Osteoblast (primary cell): ENCODE results near the gene C2CD2. TPM values are rescaled to one million over a fixed set of nuclear protein-coding genes. Genes with fewer than 3 reads are reported as not detected.

Source experiments
- DNase-seq: peaks from one replicate; pipeline ENCODE4 v3.0.0; 2011; ENCODE audit warnings: low spot score, mixed read lengths; ENCODE audit not compliant: insufficient read length; ENCODE audit errors: missing footprints
- H2AFZ ChIP-seq: 2 replicates; pipeline ENCODE4 v1.6.0; 2011; ENCODE audit warnings: mild to moderate bottlenecking, low read length
- H3K27ac ChIP-seq: 2 replicates; pipeline ENCODE4 v1.5.1; 2011; ENCODE audit warnings: mild to moderate bottlenecking, low read depth, low read length, moderate library complexity
- H3K27me3 ChIP-seq: 2 replicates; pipeline ENCODE4 v1.6.0; 2012; ENCODE audit warnings: mild to moderate bottlenecking, control low read depth, inconsistent platforms, low read length, moderate library complexity; ENCODE audit not compliant: insufficient read depth
- H3K36me3 ChIP-seq: 2 replicates; pipeline ENCODE4 v1.5.1; 2011; ENCODE audit warnings: mild to moderate bottlenecking, low read length, control low read depth, moderate library complexity; ENCODE audit not compliant: insufficient read depth
- H3K4me1 ChIP-seq: 2 replicates; pipeline ENCODE4 v1.5.1; 2011; ENCODE audit warnings: mild to moderate bottlenecking, low read length, control low read depth, moderate library complexity; ENCODE audit not compliant: insufficient read depth
- H3K4me2 ChIP-seq: 2 replicates; pipeline ENCODE4 v1.6.0; 2011; ENCODE audit warnings: mild to moderate bottlenecking, low read length; ENCODE audit not compliant: insufficient read depth
- H3K4me3 ChIP-seq: fragments of 200-600 bp; sonication (generic); 3 replicates; pipeline ENCODE4 v1.5.1; 2012; ENCODE audit warnings: mild to moderate bottlenecking, low read length, inconsistent platforms; ENCODE audit not compliant: insufficient read depth
- H3K79me2 ChIP-seq: 2 replicates; pipeline ENCODE4 v1.6.0; 2012; ENCODE audit warnings: mild to moderate bottlenecking, low read length, control low read depth, inconsistent platforms; ENCODE audit not compliant: insufficient read depth
- H3K9me3 ChIP-seq: 2 replicates; pipeline ENCODE4 v1.5.1; 2011; ENCODE audit warnings: low read depth, low read length, control low read depth
- H4K20me1 ChIP-seq: 2 replicates; pipeline ENCODE4 v1.6.0; 2012; ENCODE audit warnings: mild to moderate bottlenecking, low read length, control low read depth; ENCODE audit not compliant: insufficient read depth
- CTCF ChIP-seq: IDR thresholded peaks from 2 replicates; pipeline ENCODE4 v1.5.1; 2011; ENCODE audit warnings: mild to moderate bottlenecking, low read depth, low read length, moderate library complexity; ENCODE audit errors: extremely low read depth
- total RNA-seq: library from RNA; depleted of rRNA; stranded (reverse); fragments of >200 nt; gene quantifications from 2 replicates; pipeline ENCODE4 v1.2.3, GENCODE V29; 2012

Gene C2CD2
- total RNA-seq, 1 donor, result 40.9 TPM

- no peak overlapping the region for H3K27ac ChIP-seq
Measured at GRCh38 chr21:41871293-41872030, 82.4 kb downstream of the C2CD2 start.

GRCh38 chr21:41869771-41870170 is 84.0 kb downstream of the C2CD2 start:
- no peak overlapping the region for H3K4me3 ChIP-seq
- H2AFZ ChIP-seq, result no peak overlapping the region
- H3K9me3 ChIP-seq, result no peaks in the 10 kb centered on the region
- no peaks in the 10 kb centered on the region for H4K20me1 ChIP-seq
- H3K4me2 ChIP-seq, result no peak overlapping the region
- no peak for TF ChIP-seq CTCF
- peaks cover 3% of the 10 kb centered on the region for H3K4me1 ChIP-seq
- DNase-seq, result no peak
- H3K79me2 ChIP-seq, result peaks cover 46% of the 10 kb centered on the region
- H3K27ac ChIP-seq, result no peak overlapping the region
- H3K36me3 ChIP-seq, result no peaks in the 10 kb centered on the region
- no peaks in the 10 kb centered on the region for H3K27me3 ChIP-seq

More at GRCh38 chr21:41871293-41872030, 82.4 kb downstream of the C2CD2 start:
- no peak for TF ChIP-seq CTCF
- Histone ChIP-seq H3K79me2 (peaks cover 52% of the 10 kb centered on the region), H3K4me1 (peaks cover 3% of the 10 kb centered on the region), H2AFZ (no peak overlapping the region), H4K20me1 (no peaks in the 10 kb centered on the region), H3K9me3 (no peaks in the 10 kb centered on the region), H3K36me3 (no peaks in the 10 kb centered on the region), H3K27me3 (no peaks in the 10 kb centered on the region), H3K4me3 (no peak overlapping the region), H3K4me2 (no peak overlapping the region)
- no peak for DNase-seq

- Histone ChIP-seq H3K36me3 (no peaks in the 10 kb centered on the region), H4K20me1 (no peaks in the 10 kb centered on the region), H3K9me3 (no peaks in the 10 kb centered on the region), H3K27me3 (no peaks in the 10 kb centered on the region), H3K4me1 (peaks cover 6% of the 10 kb centered on the region), H3K4me3 (no peak overlapping the region), H3K27ac (no peak overlapping the region), H3K4me2 (peak overlapping the region; percentile 30), H3K79me2 (peaks cover 35% of the 10 kb centered on the region), H2AFZ (no peak overlapping the region)
- no peak for TF ChIP-seq CTCF
- DNase-seq, result no peak
Measured at GRCh38 chr21:41868062-41868710, 85.6 kb downstream of the C2CD2 start.

- Histone ChIP-seq H3K4me1 (peaks cover 10% of the 10 kb centered on the region), H2AFZ (no peak overlapping the region), H3K36me3 (no peaks in the 10 kb centered on the region), H3K27me3 (no peaks in the 10 kb centered on the region), H3K4me3 (no peak overlapping the region), H3K9me3 (no peaks in the 10 kb centered on the region), H3K27ac (no peak overlapping the region), H3K4me2 (no peak overlapping the region), H4K20me1 (no peaks in the 10 kb centered on the region), H3K79me2 (peaks cover 36% of the 10 kb centered on the region)
- TF ChIP-seq CTCF, result no peak
- no peak for DNase-seq
Measured at GRCh38 chr21:41867313-41867712, 86.5 kb downstream of the C2CD2 start.
